A673 (cell line): ENCODE results near the gene MRPL28.

Experiments
- CTCF ChIP-seq: fragments of 300-800, 200-600 bp; sonication (generic); conservative IDR thresholded peaks from 2 replicates; pipeline ENCODE4 v1.5.1; 2017; ENCODE audit warnings: low read depth, mild to moderate bottlenecking, antibody characterized with exemption, low read length, moderate library complexity, mixed read lengths
- EZH2 ChIP-seq: fragments of 200-600 bp; sonication (generic); IDR thresholded peaks from 2 replicates; pipeline ENCODE4 v1.6.1; 2017; ENCODE audit warnings: borderline replicate concordance, low read depth, mild to moderate bottlenecking, mixed read lengths, antibody characterized with exemption, low read length; ENCODE audit not compliant: poor library complexity, severe bottlenecking

GRCh38 chr16:367333-367903 lies 2.9 kb downstream of the MRPL28 start:
- no peak for TF ChIP-seq CTCF
- no peak for TF ChIP-seq EZH2
